HepG2 (cell line): ENCODE measurements around the gene ARHGAP4. TPM values are rescaled to one million over a fixed set of nuclear protein-coding genes. Genes with fewer than 3 reads are reported as not detected.
A peak's percentile ranks its signal among the peaks of the same experiment; 100 is the strongest.

Source experiments
- ATAC-seq: fragments of 200-7000 bp; cut with Tn5 transposase; 3 replicates; pipeline ENCODE4 v1.9.1; 2020; ENCODE audit warnings: mild to moderate bottlenecking, moderate library complexity
- BruUV-seq: library from RNA; stranded (reverse); fragments of 400-500 nt; replicated peaks from 2 replicates; lab custom pipeline; 2021; lab: Mats Ljungman, UMichigan
- CTCF ChIA-PET: fragments of 300-600 bp; formaldehyde crosslinking; extraction: SDS; loops from one replicate; lab custom pipeline; 2021; ENCODE audit warnings: low total read pairs, inconsistent platforms, low intra/inter-chr PET ratio; lab: Yijun Ruan, JAX
- POLR2A ChIA-PET: fragments of 350-600 bp; sonication (Branson Sonifier 250); formaldehyde crosslinking; loops from one replicate; lab custom pipeline; 2020; ENCODE audit warnings: antibody characterized with exemption, inconsistent platforms; lab: Yijun Ruan, JAX
- DNase-seq: peaks from one replicate; pipeline ENCODE4 v3.0.0-alpha.2; 2015; ENCODE audit warnings: low spot score
- FAIRE-seq: peaks from 3 replicates; lab custom pipeline; 2011; peaks lifted over from hg19 to GRCh38; lab: Jason Lieb, UNC
- H2AFZ ChIP-seq: one replicate; pipeline ENCODE4 v1.6.1; 2011; ENCODE audit warnings: low read length, inconsistent platforms
- H3K27ac ChIP-seq: fragments of 300-600 bp; 3 replicates; pipeline ENCODE4 v1.8.0; 2011; ENCODE audit warnings: mixed run types, mild to moderate bottlenecking, mixed read lengths, low read length, inconsistent platforms; ENCODE audit not compliant: insufficient read depth; ENCODE audit errors: extremely low read length
- H3K27me3 ChIP-seq, 2 experiments: fragments of 200-600 bp in 1 of 2; 2 replicates in 1 of 2; 3 replicates in 1 of 2; pipeline versions ENCODE4 v1.6.0 to v1.8.0; 2011; ENCODE audit warnings: low read length in 2 of 2, mild to moderate bottlenecking in 2 of 2, moderate library complexity in 2 of 2, inconsistent platforms in 1 of 2; ENCODE audit not compliant: insufficient read depth in 2 of 2, control insufficient read depth in 1 of 2
- H3K36me3 ChIP-seq, 2 experiments: fragments of 200-600 bp in 1 of 2; replicated peaks in 1 of 2; 2 replicates in 1 of 2; 3 replicates in 1 of 2; pipeline versions ENCODE4 v1.5.1 to v1.8.0; 2011; ENCODE audit warnings: low read length in 2 of 2, inconsistent platforms in 1 of 2; ENCODE audit not compliant: insufficient read depth in 2 of 2, control insufficient read depth in 1 of 2
- H3K4me1 ChIP-seq: 2 replicates; pipeline ENCODE4 v1.5.1; 2012; ENCODE audit warnings: low read length, inconsistent platforms; ENCODE audit not compliant: insufficient read depth
- H3K4me2 ChIP-seq: 2 replicates; pipeline ENCODE4 v1.6.0; 2011; ENCODE audit warnings: low read depth, low read length, inconsistent platforms
- H3K4me3 ChIP-seq, 3 experiments: fragments of 200-600 bp in 1 of 3; sonication (generic), shearing (Covaris generic) in 1 of 3; replicated peaks in 1 of 3; 2 replicates each; pipeline ENCODE4 v1.5.1; 2011 to 2016; ENCODE audit warnings: low read length in 3 of 3, inconsistent platforms in 2 of 3, low read depth in 2 of 3, mild to moderate bottlenecking in 2 of 3, control low read depth in 1 of 3, mixed read lengths in 1 of 3; ENCODE audit not compliant: insufficient read depth in 1 of 3
- H3K79me2 ChIP-seq: one replicate; pipeline ENCODE4 v1.6.1; 2011; ENCODE audit warnings: low read length, inconsistent platforms; ENCODE audit not compliant: insufficient read depth
- H3K9ac ChIP-seq: 2 replicates; pipeline ENCODE4 v1.6.0; 2011; ENCODE audit warnings: mild to moderate bottlenecking, low read depth, low read length, inconsistent platforms; ENCODE audit not compliant: insufficient read depth
- H3K9me3 ChIP-seq: 2 replicates; pipeline ENCODE4 v1.5.1; 2012; ENCODE audit warnings: mild to moderate bottlenecking, low read length
- H4K20me1 ChIP-seq: 2 replicates; pipeline ENCODE4 v1.6.0; 2011; ENCODE audit warnings: inconsistent platforms, mild to moderate bottlenecking, low read length, moderate library complexity; ENCODE audit not compliant: insufficient read depth
- ADNP ChIP-seq: sonication (generic); formaldehyde crosslinking; IDR thresholded peaks from 2 replicates; pipeline ENCODE4 v1.4.0; 2020; ENCODE audit warnings: missing genetic modification reagents
- KLF12 ChIP-seq: sonication (generic); formaldehyde crosslinking; IDR thresholded peaks from 2 replicates; pipeline ENCODE4 v1.4.0; 2020; ENCODE audit warnings: missing genetic modification reagents, borderline replicate concordance
- POLR2A ChIP-seq, 2 experiments: IDR thresholded peaks; 2 replicates each; pipeline ENCODE4 v1.6.1; 2011; ENCODE audit warnings: low read depth in 2 of 2, low read length in 2 of 2, mild to moderate bottlenecking in 1 of 2, moderate library complexity in 1 of 2; ENCODE audit not compliant: insufficient read depth in 1 of 2
- TCF7 ChIP-seq: sonication (generic); IDR thresholded peaks from 2 replicates; pipeline ENCODE4 v1.6.1; 2016; ENCODE audit warnings: antibody characterized with exemption, low read depth
- TEAD3 ChIP-seq: optimal IDR thresholded peaks from 2 replicates; pipeline ENCODE3; 2016; ENCODE audit warnings: borderline replicate concordance
- TFE3 ChIP-seq: IDR thresholded peaks from 2 replicates; pipeline ENCODE4 v1.6.1; 2016
- ZFP62 ChIP-seq: sonication (generic); formaldehyde crosslinking; IDR thresholded peaks from 2 replicates; pipeline ENCODE4 v1.4.0; 2020; ENCODE audit warnings: missing genetic modification reagents
- ZNF225 ChIP-seq: sonication (generic); formaldehyde crosslinking; IDR thresholded peaks from 2 replicates; pipeline ENCODE4 v1.4.0; 2020; ENCODE audit warnings: mild to moderate bottlenecking, missing genetic modification reagents
- ZNF446 ChIP-seq: sonication (generic); formaldehyde crosslinking; IDR thresholded peaks from 2 replicates; pipeline ENCODE4 v1.5.0; 2020; ENCODE audit warnings: mild to moderate bottlenecking, missing genetic modification reagents
- ZNF484 ChIP-seq: sonication (generic); formaldehyde crosslinking; IDR thresholded peaks from 2 replicates; pipeline ENCODE4 v1.5.1; 2020; ENCODE audit warnings: mild to moderate bottlenecking, low read depth, missing genetic modification reagents, borderline replicate concordance
- ZNF552 ChIP-seq: sonication (generic); formaldehyde crosslinking; IDR thresholded peaks from 2 replicates; pipeline ENCODE4 v1.9.0; 2022; ENCODE audit warnings: missing genetic modification reagents, mild to moderate bottlenecking, borderline replicate concordance
- WGBS: methylation state at CpG from one replicate; pipeline ENCODE4 v1.1.6; 2017; ENCODE audit warnings: low lambda C conversion rate; 5-methylcytosine and 5-hydroxymethylcytosine counted together
- in situ Hi-C: cut with HindIII; loops from 2 replicates; pipeline ENCODE4 v1.10.0; 2017; ENCODE audit warnings: low pct_unique_long_range_greater_than_20kb; ENCODE audit not compliant: extremely low pct_ligation_motif_present
- intact Hi-C: fragments of 100-400 bp; cut with micrococcal nuclease; formaldehyde crosslinking; loops from one replicate; pipeline ENCODE4 v1.10.0; 2022; ENCODE audit not compliant: unreplicated experiment
- polyA plus RNA-seq, 8 experiments: library from polyadenylated mRNA; depleted of rRNA in 3 of 8; stranded (reverse) in 7 of 8; unstranded in 1 of 8; fragments of >200 nt; fragmentation: Illumina TruSeq in 4 of 8; extraction: Trizol in 4 of 8; gene quantifications; 2 replicates each; pipeline versions ENCODE4 v1.2.1 to v1.2.3, GENCODE V29; 2011 to 2016; ENCODE audit warnings: low read depth in 4 of 8, missing spikeins in 1 of 8, mixed read lengths in 1 of 8; ENCODE audit not compliant: insufficient read depth in 1 of 8
- total RNA-seq, 5 experiments: library from RNA; depleted of rRNA; stranded (reverse); fragments of >200 nt; fragmentation: Illumina TruSeq; extraction: Trizol; gene quantifications; 2 replicates each; pipeline ENCODE4 v1.2.3, GENCODE V29; 2016; ENCODE audit warnings: low read depth in 1 of 5
- TF ChIP-seq, protein P1 (sequence below): sonication (generic); formaldehyde crosslinking; IDR thresholded peaks from 2 replicates; pipeline ENCODE4 v1.4.0; 2020; ENCODE audit warnings: mild to moderate bottlenecking, missing genetic modification reagents
- TF ChIP-seq, protein P2 (sequence below), 2 experiments: sonication (generic) in 1 of 2; formaldehyde crosslinking in 1 of 2; IDR thresholded peaks; 2 replicates each; pipeline versions ENCODE4 v1.4.0 to v1.6.1; 2016 to 2020; ENCODE audit warnings: borderline replicate concordance in 1 of 2, low read depth in 1 of 2, mild to moderate bottlenecking in 1 of 2, missing genetic modification reagents in 1 of 2

Gene ARHGAP4
- total and polyA plus RNA-seq, 2 of the 13 experiments (the other 11 are each of a cell fraction or from before 2014, with no cell fraction given) = 0.57 to 0.64 TPM

- TF ChIP-seq POLR2A (IDR thresholded peaks at IDR 0.05; ENCODE audit: insufficient read depth in 1 of 2, low read depth in 2 of 2, low read length in 2 of 2) = 0 out of 4 replicates have a peak, but pooled peaks of 1 of the 2 experiments have one; percentile 1
- no peak for TF ChIP-seq ZNF484 (CRISPR knock-in tag)
- H3K4me3 ChIP-seq = no peak overlapping the region
- no peak overlapping the region for H3K4me2 ChIP-seq
- ChIA-PET CTCF (no interaction called here), POLR2A (no interaction called here)
- peaks cover 18 to 80% of the 10 kb centered on the region in 2 experiments; a peak in 4 of 5 replicates for H3K36me3 ChIP-seq
- H2AFZ ChIP-seq = no peak overlapping the region
- no TSS peak for BruUV-seq
- no peak overlapping the region for H3K27ac ChIP-seq
- in situ Hi-C loops (no loop called here), intact Hi-C loops (no loop called here)
- FAIRE-seq = no peak
- WGBS = 88% methylated on average over 3 of the region's 22 CpGs
- no peaks in the 10 kb centered on the region for H3K4me1 ChIP-seq
- H3K9me3 ChIP-seq = no peaks in the 10 kb centered on the region
- ATAC-seq = no peak
- H3K9ac ChIP-seq = no peak overlapping the region
- peaks cover 22% of the 10 kb centered on the region for H3K79me2 ChIP-seq
- no peaks in the 10 kb centered on the region for H3K27me3 ChIP-seq
- DNase-seq = no peak
- peaks cover 12% of the 10 kb centered on the region; the same call in 1 of the 2 replicates for H4K20me1 ChIP-seq
Measured at GRCh38 chrX:153960786-153961185, 34.7 kb upstream of the ARHGAP4 start.

- FAIRE-seq = no peak
- no peak overlapping the region for H2AFZ ChIP-seq
- TF ChIP-seq ZNF552 (CRISPR knock-in tag) (no peak), ZNF446 (CRISPR knock-in tag) (no peak), TCF7 (no peak), ZFP62 (CRISPR knock-in tag) (no peak), TEAD3 (CRISPR knock-in tag) (no peak), ADNP (CRISPR knock-in tag) (no peak), TFE3 (CRISPR knock-in tag) (no peak), ZNF225 (CRISPR knock-in tag) (no peak), KLF12 (CRISPR knock-in tag) (no peak)
- TF ChIP-seq, protein P1, sequence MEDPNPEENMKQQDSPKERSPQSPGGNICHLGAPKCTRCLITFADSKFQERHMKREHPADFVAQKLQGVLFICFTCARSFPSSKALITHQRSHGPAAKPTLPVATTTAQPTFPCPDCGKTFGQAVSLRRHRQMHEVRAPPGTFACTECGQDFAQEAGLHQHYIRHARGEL (CRISPR knock-in tag) = no peak
- TF ChIP-seq, protein P2, sequence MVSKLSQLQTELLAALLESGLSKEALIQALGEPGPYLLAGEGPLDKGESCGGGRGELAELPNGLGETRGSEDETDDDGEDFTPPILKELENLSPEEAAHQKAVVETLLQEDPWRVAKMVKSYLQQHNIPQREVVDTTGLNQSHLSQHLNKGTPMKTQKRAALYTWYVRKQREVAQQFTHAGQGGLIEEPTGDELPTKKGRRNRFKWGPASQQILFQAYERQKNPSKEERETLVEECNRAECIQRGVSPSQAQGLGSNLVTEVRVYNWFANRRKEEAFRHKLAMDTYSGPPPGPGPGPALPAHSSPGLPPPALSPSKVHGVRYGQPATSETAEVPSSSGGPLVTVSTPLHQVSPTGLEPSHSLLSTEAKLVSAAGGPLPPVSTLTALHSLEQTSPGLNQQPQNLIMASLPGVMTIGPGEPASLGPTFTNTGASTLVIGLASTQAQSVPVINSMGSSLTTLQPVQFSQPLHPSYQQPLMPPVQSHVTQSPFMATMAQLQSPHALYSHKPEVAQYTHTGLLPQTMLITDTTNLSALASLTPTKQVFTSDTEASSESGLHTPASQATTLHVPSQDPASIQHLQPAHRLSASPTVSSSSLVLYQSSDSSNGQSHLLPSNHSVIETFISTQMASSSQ (IDR thresholded peaks at IDR 0.05; ENCODE audit: low read depth) = no peak
- TF ChIP-seq, protein P2 (CRISPR knock-in tag; IDR thresholded peaks at IDR 0.05; ENCODE audit: borderline replicate concordance) = no peak
- TF ChIP-seq, all 625 proteins: peak for 0
- H3K4me3 ChIP-seq = no peak overlapping the region
- DNase-seq (no peak), ATAC-seq (no peak)
- H3K79me2 ChIP-seq = peaks cover 15% of the 10 kb centered on the region
- intact Hi-C loops (no loop called here), in situ Hi-C loops (no loop called here)
- H3K27ac ChIP-seq = no peak overlapping the region
- CTCF ChIA-PET = no interaction called here
- peaks cover 17 to 82% of the 10 kb centered on the region in 2 experiments; a peak in 4 of 5 replicates for H3K36me3 ChIP-seq
- H3K9me3 ChIP-seq = no peaks in the 10 kb centered on the region
- H3K4me1 ChIP-seq = no peaks in the 10 kb centered on the region
- POLR2A ChIA-PET = no interaction called here
- H3K9ac ChIP-seq = no peak overlapping the region
- 85% methylated on average over 1 of the region's 16 CpGs for WGBS
- BruUV-seq = no TSS peak
- no peaks in the 10 kb centered on the region for H3K27me3 ChIP-seq
- H4K20me1 ChIP-seq = peaks cover 12% of the 10 kb centered on the region; the same call in 1 of the 2 replicates
- no peak overlapping the region for H3K4me2 ChIP-seq
Measured at GRCh38 chrX:153960077-153960476, 34.0 kb upstream of the ARHGAP4 start.
